Gastrocnemius medialis (tissue), 4 donors: Measurements from ENCODE around the gene GNG2.

ENCODE experiments used
- CTCF ChIP-seq, 5 experiments: fragments of 450-650 bp in 3 of 5; fragments of 200-600 bp in 2 of 5; sonication (generic) in 2 of 5; IDR thresholded peaks in 4 of 5; conservative IDR thresholded peaks in 1 of 5; 1 replicate in 4 of 5; 2 replicates in 1 of 5; pipeline ENCODE4 v1.5.1; 2016 to 2019; ENCODE audit warnings: antibody characterized with exemption in 5 of 5, mild to moderate bottlenecking in 3 of 5, moderate library complexity in 3 of 5
- POLR2A ChIP-seq, 2 donors: fragments of 450-650 bp; IDR thresholded peaks; one replicate each; pipeline ENCODE4 v1.6.1; 2017; ENCODE audit warnings: antibody characterized with exemption in 2 of 2, mild to moderate bottlenecking in 2 of 2, moderate library complexity in 2 of 2

- no peak for TF ChIP-seq CTCF (IDR thresholded peaks at IDR 0.05 in 4 of 5, conservative IDR thresholded peaks at IDR 0.05 in 1 of 5)
- no peak for TF ChIP-seq POLR2A (IDR thresholded peaks at IDR 0.05)
Measured at GRCh38 chr14:52003324-52003723, 142.9 kb downstream of the GNG2 start.
